IPS DF 6.9 (cell line): ENCODE measurements around the gene ZBTB43.
"Not testable (repeated sequence)": the region's sequence is repeated elsewhere in the genome, so short reads cannot be mapped to it uniquely, and the experiment has no call there.

Experiments
- DNase-seq: peaks from one replicate; pipeline ENCODE4 v3.0.0-alpha.2; 2013; ENCODE audit warnings: low read depth, low spot score
- H3K27ac ChIP-seq: one replicate; pipeline ENCODE4 v1.5.1; 2013; ENCODE audit warnings: low read length, control low read depth
- H3K27me3 ChIP-seq: 2 replicates; pipeline ENCODE4 v1.6.1; 2013; ENCODE audit warnings: mild to moderate bottlenecking, low read length; ENCODE audit not compliant: control insufficient read depth, insufficient read depth
- H3K36me3 ChIP-seq: 2 replicates; pipeline ENCODE4 v1.6.1; 2013; ENCODE audit warnings: low read length; ENCODE audit not compliant: control insufficient read depth, insufficient read depth
- H3K4me1 ChIP-seq: 2 replicates; pipeline ENCODE4 v1.6.1; 2013; ENCODE audit warnings: low read length; ENCODE audit not compliant: control insufficient read depth, insufficient read depth
- H3K4me3 ChIP-seq: 2 replicates; pipeline ENCODE4 v1.5.1; 2013; ENCODE audit warnings: mild to moderate bottlenecking, low read length
- H3K9me3 ChIP-seq: 2 replicates; pipeline ENCODE4 v1.6.1; 2013; ENCODE audit warnings: low read length, inconsistent platforms; ENCODE audit not compliant: control insufficient read depth, insufficient read depth
- WGBS: extraction: QIAGEN DNeasy Blood & Tissue Kit; methylation state at CpG from one replicate; pipeline ENCODE4 v1.1.7; 2013; ENCODE audit warnings: mixed read lengths, missing lambda C conversion rate; ENCODE audit not compliant: insufficient read length, insufficient coverage; 5-methylcytosine and 5-hydroxymethylcytosine counted together

The ZBTB43 gene

DNA sequence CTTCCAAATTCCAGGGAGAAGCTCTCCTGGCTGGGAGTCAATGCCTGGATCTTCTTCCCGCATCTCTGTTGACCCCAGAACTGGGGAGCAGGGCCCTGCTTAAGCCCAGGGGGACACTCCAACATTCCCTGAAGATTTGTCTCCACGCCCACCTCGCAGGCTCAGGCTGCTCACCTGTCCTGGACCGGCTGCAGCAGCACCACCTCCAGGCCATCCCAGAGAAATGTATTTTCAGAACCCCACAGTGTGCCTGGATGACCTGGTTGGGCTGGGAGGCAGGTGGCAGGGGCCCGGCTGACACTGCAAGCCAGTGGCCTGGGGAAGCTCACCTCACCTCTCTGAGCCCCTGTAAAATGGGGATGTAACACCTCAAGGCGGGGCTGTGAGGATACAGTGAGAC lies 27.1 kb upstream of the ZBTB43 start:
- WGBS = no CpG with 5 or more reads among the region's 6 CpGs
- no peak overlapping the region for H3K4me3 ChIP-seq
- no peaks in the 10 kb centered on the region for H3K36me3 ChIP-seq
- no peak overlapping the region for H3K27ac ChIP-seq
- no peaks in the 10 kb centered on the region for H3K4me1 ChIP-seq
- no peaks in the 10 kb centered on the region for H3K27me3 ChIP-seq
- DNase-seq = peak; percentile 63
- H3K9me3 ChIP-seq = no peaks in the 10 kb centered on the region

- H3K4me1 ChIP-seq = no peaks in the 10 kb centered on the region
- H3K27me3 ChIP-seq = no peaks in the 10 kb centered on the region
- no peaks in the 10 kb centered on the region for H3K9me3 ChIP-seq
- H3K36me3 ChIP-seq = no peaks in the 10 kb centered on the region
- no CpG with 5 or more reads among the region's 8 CpGs for WGBS
- H3K4me3 ChIP-seq = no peak overlapping the region
- DNase-seq = no peak
- H3K27ac ChIP-seq = no peak overlapping the region
Observed at GRCh38 chr9:126778141-126778540, 26.7 kb upstream of the ZBTB43 start.

DNA sequence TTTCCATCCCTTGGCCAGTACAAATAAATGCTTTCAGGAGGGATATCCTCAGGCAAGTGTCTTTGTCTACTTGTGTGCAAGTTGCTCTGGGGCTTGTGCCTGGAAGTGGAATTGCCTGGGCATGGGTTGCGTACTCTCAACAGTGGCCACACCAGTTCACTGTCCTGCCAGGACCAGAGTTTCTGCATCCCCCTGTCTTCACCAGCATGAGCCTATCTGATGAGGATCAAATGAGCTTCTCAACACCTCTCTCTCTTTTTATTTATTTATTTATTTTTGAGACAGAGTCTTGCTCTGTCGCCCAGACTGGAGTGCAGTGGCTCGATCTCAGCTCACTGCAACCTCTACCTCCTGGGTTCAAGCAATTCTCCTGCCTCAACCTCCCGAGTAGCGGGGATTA lies 26.1 kb upstream of the ZBTB43 start:
- DNase-seq, H3K4me3 ChIP-seq: not testable (repeated sequence)
- WGBS = no CpG with 5 or more reads among the region's 5 CpGs

DNA sequence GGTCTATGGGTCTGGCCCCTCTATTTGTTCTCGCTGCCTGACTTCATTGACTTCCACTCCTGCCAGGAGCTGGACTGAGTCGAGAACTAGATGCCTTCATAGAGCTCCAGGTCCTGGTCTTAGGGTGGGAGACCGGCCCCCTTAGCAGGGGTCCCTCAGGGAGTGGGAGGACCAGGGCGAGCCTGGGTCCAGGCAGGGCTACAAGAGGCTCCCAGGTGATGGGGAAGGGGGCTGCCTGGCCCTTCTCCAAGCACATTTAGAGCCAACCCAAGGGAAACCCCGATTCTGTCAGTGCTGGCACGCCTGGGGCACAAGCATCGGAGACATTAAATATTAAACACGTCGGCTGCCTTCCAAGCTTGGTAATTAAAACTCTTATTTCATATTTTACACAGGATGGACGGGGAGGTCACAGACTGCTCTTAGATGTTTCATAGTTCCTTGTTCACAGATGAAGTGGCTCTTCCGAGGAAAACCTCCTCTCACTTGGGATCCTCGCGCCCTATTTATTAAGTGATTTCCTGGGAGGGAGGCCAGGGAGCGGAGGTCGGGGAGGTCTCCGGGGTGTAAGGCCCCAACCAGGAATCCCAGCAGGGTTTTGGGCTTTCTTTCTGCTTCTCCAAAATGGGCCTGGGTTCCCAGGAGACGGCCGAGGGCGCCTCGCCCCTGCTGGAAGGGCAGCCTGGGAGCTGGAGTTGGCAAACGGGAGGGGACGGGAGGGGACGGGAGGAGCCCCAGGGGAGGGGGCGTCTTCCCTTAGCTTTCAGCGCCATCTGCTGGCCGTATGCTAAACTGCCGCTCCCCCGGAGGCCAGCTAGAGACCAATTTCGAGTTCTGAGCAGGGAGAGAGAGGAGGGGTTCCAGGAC lies 23.4 kb upstream of the ZBTB43 start:
- Histone ChIP-seq H3K4me3 (no peak overlapping the region), H3K9me3 (no peaks in the 10 kb centered on the region), H3K27ac (no peak overlapping the region), H3K36me3 (no peaks in the 10 kb centered on the region), H3K4me1 (no peaks in the 10 kb centered on the region), H3K27me3 (no peaks in the 10 kb centered on the region)
- DNase-seq = peak; percentile 63
- no CpG with 5 or more reads among the region's 29 CpGs for WGBS

More for the DNA sequence above, 26.1 kb upstream of the ZBTB43 start:
- H3K9me3 ChIP-seq, H3K4me1 ChIP-seq, H3K27me3 ChIP-seq, H3K27ac ChIP-seq, H3K36me3 ChIP-seq: not testable (repeated sequence)

- no peak overlapping the region for H3K27ac ChIP-seq
- H3K4me3 ChIP-seq = no peak overlapping the region
- no peaks in the 10 kb centered on the region for H3K27me3 ChIP-seq
- no peaks in the 10 kb centered on the region for H3K4me1 ChIP-seq
- no peak for DNase-seq
- WGBS = no CpG with 5 or more reads among the region's 4 CpGs
- no peaks in the 10 kb centered on the region for H3K36me3 ChIP-seq
- H3K9me3 ChIP-seq = no peaks in the 10 kb centered on the region
Observed at GRCh38 chr9:126782053-126782388, 22.8 kb upstream of the ZBTB43 start.

DNA sequence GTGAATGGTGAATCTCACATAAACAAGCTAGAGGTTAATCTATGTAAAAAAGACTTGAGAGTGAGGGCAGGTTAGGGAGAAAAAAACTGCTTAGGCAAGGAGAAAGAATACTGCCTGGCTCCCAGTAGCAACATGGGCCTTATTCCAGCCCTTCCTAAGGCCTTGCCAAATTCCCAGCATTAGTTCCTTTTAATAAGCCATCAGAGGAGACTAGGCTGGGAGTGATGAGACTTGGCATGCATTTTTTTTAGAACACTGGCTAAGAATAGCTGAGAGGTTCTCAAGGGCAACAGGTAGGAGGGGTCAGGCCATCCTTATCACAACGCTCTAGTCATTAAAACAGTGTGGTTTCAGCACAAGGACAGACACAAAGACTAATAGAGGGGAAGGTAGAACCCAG lies 20.9 kb upstream of the ZBTB43 start:
- H3K36me3 ChIP-seq = no peaks in the 10 kb centered on the region
- no peaks in the 10 kb centered on the region for H3K27me3 ChIP-seq
- no peaks in the 10 kb centered on the region for H3K9me3 ChIP-seq
- no CpG with 5 or more reads among the region's 1 CpG for WGBS
- no peak overlapping the region for H3K4me3 ChIP-seq
- H3K27ac ChIP-seq = no peak overlapping the region
- H3K4me1 ChIP-seq = no peaks in the 10 kb centered on the region
- DNase-seq = no peak

DNA sequence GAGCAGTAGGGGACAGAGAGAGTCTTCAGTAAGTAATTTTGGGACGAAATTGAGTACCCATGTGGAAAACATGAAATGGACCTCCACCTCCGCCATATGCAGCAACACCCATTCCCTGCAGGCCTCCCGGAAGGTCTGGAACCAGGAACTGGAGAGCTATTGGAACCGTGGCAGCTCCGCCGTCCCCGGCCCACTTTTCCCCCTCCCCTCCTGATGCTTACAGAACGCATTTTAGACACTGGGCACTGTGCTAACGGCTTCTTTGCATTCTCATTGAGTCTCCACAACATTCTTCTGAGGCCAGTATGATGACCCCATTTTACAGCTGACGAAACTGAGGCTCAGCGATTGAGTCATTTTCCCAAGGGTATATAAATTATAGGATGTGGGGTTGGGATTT lies 20.4 kb upstream of the ZBTB43 start:
- no CpG with 5 or more reads among the region's 11 CpGs for WGBS
- Histone ChIP-seq H3K9me3 (no peaks in the 10 kb centered on the region), H3K27me3 (no peaks in the 10 kb centered on the region), H3K4me1 (no peaks in the 10 kb centered on the region), H3K4me3 (no peak overlapping the region), H3K36me3 (no peaks in the 10 kb centered on the region), H3K27ac (no peak overlapping the region)
- DNase-seq = no peak

- H3K27ac ChIP-seq, H3K36me3 ChIP-seq, H3K9me3 ChIP-seq, H3K27me3 ChIP-seq, DNase-seq, H3K4me3 ChIP-seq, H3K4me1 ChIP-seq: not testable (repeated sequence)
- WGBS = no CpG with 5 or more reads among the region's 6 CpGs
Observed at GRCh38 chr9:126784841-126785240, 20.0 kb upstream of the ZBTB43 start.

DNA sequence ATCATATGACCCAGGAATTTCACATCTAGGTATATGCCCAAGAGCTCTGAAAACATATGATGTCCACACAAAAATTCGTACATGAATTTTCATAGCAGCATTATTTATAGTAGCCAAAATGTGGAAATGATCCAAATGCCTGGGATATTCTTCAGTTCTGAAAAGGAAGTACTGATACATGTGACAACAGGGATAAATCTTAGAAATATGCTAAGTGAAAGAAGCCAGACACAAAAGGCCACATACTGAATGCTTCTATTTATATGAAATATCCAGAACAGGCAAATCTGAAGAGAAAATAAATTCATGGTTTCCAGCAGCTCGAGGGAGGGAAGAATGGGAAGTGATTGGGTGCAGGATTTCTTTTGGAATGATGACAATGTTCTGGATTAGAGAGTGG lies 16.8 kb upstream of the ZBTB43 start:
- H3K4me1 ChIP-seq = no peaks in the 10 kb centered on the region
- WGBS = no CpG with 5 or more reads among the region's 2 CpGs

GRCh38 chr9:126788634-126789349 lies 16.0 kb upstream of the ZBTB43 start:
- Histone ChIP-seq H3K4me3 (no peak overlapping the region), H3K9me3 (no peaks in the 10 kb centered on the region), H3K27ac (no peak overlapping the region), H3K4me1 (no peaks in the 10 kb centered on the region), H3K27me3 (no peaks in the 10 kb centered on the region), H3K36me3 (no peaks in the 10 kb centered on the region)
- no peak for DNase-seq
- no CpG with 5 or more reads among the region's 9 CpGs for WGBS

More for the DNA sequence above, 16.8 kb upstream of the ZBTB43 start:
- Histone ChIP-seq H3K4me3 (no peak overlapping the region), H3K9me3 (no peaks in the 10 kb centered on the region), H3K27ac (no peak overlapping the region), H3K27me3 (no peaks in the 10 kb centered on the region), H3K36me3 (no peaks in the 10 kb centered on the region)
- DNase-seq = no peak
